Omental fat pad (tissue), 4 donors: Measurements from ENCODE around the gene KLC1. TPM values are rescaled to one million over a fixed set of nuclear protein-coding genes. Genes with fewer than 3 reads are reported as not detected.

Source experiments
- ATAC-seq: fragments of 150-250 bp; one replicate; pipeline ENCODE4 v1.9.1; 2016; ENCODE audit warnings: mild to moderate bottlenecking, moderate library complexity; ENCODE audit not compliant: low FRiP score
- DNase-seq: peaks from one replicate; pipeline ENCODE4 v3.0.0-alpha.2; 2019; ENCODE audit warnings: low spot score
- CTCF ChIP-seq, 3 donors: fragments of 450-650 bp; IDR thresholded peaks; one replicate each; pipeline ENCODE4 v1.5.1; 2016 to 2017; ENCODE audit warnings: antibody characterized with exemption in 3 of 3, mild to moderate bottlenecking in 3 of 3, moderate library complexity in 2 of 3
- total RNA-seq, 4 donors: library from RNA; depleted of rRNA; stranded (reverse); fragments of >200 nt; gene quantifications; one replicate each; pipeline ENCODE4 v1.1.0, GENCODE V29; 2016

The KLC1 gene
- total RNA-seq, 4 donors from 2014 or later, result 195 to 349 (median 289) TPM

- ATAC-seq, result no peak
- TF ChIP-seq CTCF (IDR thresholded peaks at IDR 0.05), result no peak
- no peak for DNase-seq
These were observed 3.5 kb upstream of the KLC1 start for GRCh38 chr14:103625356-103626095.

- no peak for TF ChIP-seq CTCF (IDR thresholded peaks at IDR 0.05)
- no peak for ATAC-seq
- DNase-seq, result no peak
These were observed 2.7 kb upstream of the KLC1 start for GRCh38 chr14:103626146-103626850.

GRCh38 chr14:103627073-103628025, 1.7 kb upstream of the KLC1 start:
- no peak for ATAC-seq
- DNase-seq, result no peak
- no peak for TF ChIP-seq CTCF (IDR thresholded peaks at IDR 0.05)

GRCh38 chr14:103628221-103628683, 759 bp upstream of the KLC1 start:
- no peak for TF ChIP-seq CTCF (IDR thresholded peaks at IDR 0.05)
- DNase-seq (peak; percentile 50), ATAC-seq (peak; percentile 78)

- TF ChIP-seq CTCF (IDR thresholded peaks at IDR 0.05), result no peak
- ATAC-seq (peak; percentile 4), DNase-seq (no peak)
These were observed 601 bp downstream of the KLC1 start for GRCh38 chr14:103629503-103630121.

GRCh38 chr14:103630364-103631108, 1.5 kb downstream of the KLC1 start:
- no peak for TF ChIP-seq CTCF (IDR thresholded peaks at IDR 0.05)
- ATAC-seq, result no peak
- no peak for DNase-seq
